ENCODE results near the gene C1orf105. TPM values are rescaled to one million over a fixed set of nuclear protein-coding genes. Genes with fewer than 3 reads are reported as not detected.
"Not testable (repeated sequence)": the region's sequence is repeated elsewhere in the genome, so short reads cannot be mapped to it uniquely, and the experiment has no call there.

Gene C1orf105
- total RNA-seq, 1 donor from 2014 or later: not detected

DNA sequence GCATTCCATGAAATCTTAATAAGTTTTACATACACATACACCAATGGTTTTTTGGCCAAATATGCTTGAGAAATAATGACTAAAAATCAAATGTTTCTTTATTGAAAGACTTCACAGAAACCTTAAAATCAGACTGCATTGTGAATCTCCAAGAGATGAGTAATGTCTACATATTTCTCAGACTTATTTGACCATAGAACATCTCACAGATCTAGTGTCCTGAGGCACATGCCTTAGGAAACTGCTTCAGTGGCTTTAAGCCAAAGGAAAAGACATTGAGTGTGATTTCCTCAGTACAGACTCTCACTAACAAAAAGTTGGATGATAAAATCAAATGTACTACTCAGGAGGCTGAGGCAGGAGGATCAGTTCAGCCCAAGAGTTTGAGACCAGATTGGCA, 6.2 kb upstream of the C1orf105 start:
- no peak for DNase-seq (ENCODE audit: low spot score)
- no peaks in the 10 kb centered on the region for H3K27me3 Mint-ChIP-seq (ENCODE audit: low read depth)
- H3K36me3 Mint-ChIP-seq (ENCODE audit: low read depth): no peaks in the 10 kb centered on the region
- H3K9me3 Mint-ChIP-seq: no peaks in the 10 kb centered on the region
- intact Hi-C loops (cut with micrococcal nuclease): no loop called here
- H3K27ac Mint-ChIP-seq: no peak overlapping the region
- H3K4me1 Mint-ChIP-seq (ENCODE audit: low read depth): no peaks in the 10 kb centered on the region
- H3K4me3 Mint-ChIP-seq (ENCODE audit: low read depth): no peak overlapping the region

DNA sequence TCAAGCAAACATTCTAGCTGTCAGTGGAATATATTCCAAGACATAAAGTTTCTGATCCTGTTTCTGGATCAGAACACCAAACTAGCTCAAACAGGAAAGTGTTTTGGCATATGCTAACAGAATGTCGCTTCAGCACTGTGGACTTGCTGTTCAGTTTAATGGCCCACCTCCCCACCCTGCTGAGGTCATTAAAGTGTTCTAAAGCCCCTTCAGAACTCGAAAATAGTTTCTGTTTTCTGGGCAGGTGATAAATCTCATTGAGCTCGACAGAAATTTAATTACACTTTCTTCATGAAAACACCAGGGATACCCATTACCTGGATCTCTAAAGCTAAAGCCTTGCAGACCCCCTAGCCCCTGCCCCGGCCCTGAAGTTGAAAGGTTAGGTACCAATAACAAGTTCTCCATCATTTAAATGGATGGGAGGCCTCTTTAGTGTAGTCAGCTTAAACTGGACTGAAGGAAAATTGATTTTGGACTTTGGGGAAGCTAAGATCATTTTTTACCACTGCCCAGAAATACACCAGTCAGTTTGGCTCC, 3.9 kb upstream of the C1orf105 start:
- Mint-ChIP-seq H3K9me3 (no peaks in the 10 kb centered on the region), H3K4me3 (ENCODE audit: low read depth) (no peak overlapping the region), H3K4me1 (ENCODE audit: low read depth) (no peaks in the 10 kb centered on the region), H3K27ac (no peak overlapping the region), H3K27me3 (ENCODE audit: low read depth) (no peaks in the 10 kb centered on the region), H3K36me3 (ENCODE audit: low read depth) (no peaks in the 10 kb centered on the region)
- intact Hi-C loops (cut with micrococcal nuclease): no loop called here
- DNase-seq (ENCODE audit: low spot score): no peak

DNA sequence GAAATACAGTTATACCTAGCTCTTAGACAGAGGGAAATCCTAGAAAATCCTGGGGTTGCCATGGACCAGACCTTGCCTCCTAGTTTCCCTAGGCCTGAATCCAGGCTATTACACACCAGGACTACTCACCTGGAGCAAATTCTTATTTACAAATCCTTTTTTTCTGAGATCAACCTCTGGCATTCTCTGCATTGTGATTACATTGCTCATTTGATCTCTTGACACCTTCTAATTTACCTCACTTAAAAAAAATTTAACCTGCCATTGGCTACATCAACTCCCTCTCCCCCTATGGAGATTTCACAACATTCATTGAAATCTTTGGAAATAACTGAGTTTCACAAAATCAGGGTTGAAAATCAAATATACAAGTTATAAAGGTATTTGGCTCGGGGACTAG, 2.9 kb upstream of the C1orf105 start:
- H3K4me3 Mint-ChIP-seq (ENCODE audit: low read depth): no peak overlapping the region
- H3K36me3 Mint-ChIP-seq (ENCODE audit: low read depth): no peaks in the 10 kb centered on the region
- H3K27me3 Mint-ChIP-seq (ENCODE audit: low read depth): no peaks in the 10 kb centered on the region
- no peak overlapping the region for H3K27ac Mint-ChIP-seq
- DNase-seq (ENCODE audit: low spot score): no peak
- intact Hi-C loops (cut with micrococcal nuclease): no loop called here
- no peaks in the 10 kb centered on the region for H3K4me1 Mint-ChIP-seq (ENCODE audit: low read depth)
- no peaks in the 10 kb centered on the region for H3K9me3 Mint-ChIP-seq

GRCh38 chr1:172421974-172422604, 1.6 kb downstream of the C1orf105 start:
- H3K27me3 Mint-ChIP-seq (ENCODE audit: low read depth): no peaks in the 10 kb centered on the region
- no peaks in the 10 kb centered on the region for H3K4me1 Mint-ChIP-seq (ENCODE audit: low read depth)
- intact Hi-C loops (cut with micrococcal nuclease): no loop called here
- no peaks in the 10 kb centered on the region for H3K9me3 Mint-ChIP-seq
- no peak overlapping the region for H3K4me3 Mint-ChIP-seq (ENCODE audit: low read depth)
- DNase-seq (ENCODE audit: low spot score): no peak
- H3K36me3 Mint-ChIP-seq (ENCODE audit: low read depth): no peaks in the 10 kb centered on the region
- no peak overlapping the region for H3K27ac Mint-ChIP-seq

GRCh38 chr1:172423336-172423735, 2.9 kb downstream of the C1orf105 start:
- Mint-ChIP-seq H3K4me1 (ENCODE audit: low read depth) (no peaks in the 10 kb centered on the region), H3K36me3 (ENCODE audit: low read depth) (no peaks in the 10 kb centered on the region), H3K4me3 (ENCODE audit: low read depth) (no peak overlapping the region), H3K27me3 (ENCODE audit: low read depth) (no peaks in the 10 kb centered on the region), H3K9me3 (no peaks in the 10 kb centered on the region), H3K27ac (no peak overlapping the region)
- intact Hi-C loops (cut with micrococcal nuclease): no loop called here
- DNase-seq (ENCODE audit: low spot score): no peak

GRCh38 chr1:172425339-172425738, 4.9 kb downstream of the C1orf105 start:
- H3K9me3 Mint-ChIP-seq: no peaks in the 10 kb centered on the region
- intact Hi-C loops (cut with micrococcal nuclease): loop anchor here (5.0 kb wide), 1 partner anchor 423 kb away; no protein-coding TSS in a partner anchor
- no peak overlapping the region for H3K27ac Mint-ChIP-seq
- peaks cover 7% of the 10 kb centered on the region for H3K4me1 Mint-ChIP-seq (ENCODE audit: low read depth)
- H3K4me3 Mint-ChIP-seq (ENCODE audit: low read depth): no peak overlapping the region
- H3K27me3 Mint-ChIP-seq (ENCODE audit: low read depth): no peaks in the 10 kb centered on the region
- no peak for DNase-seq (ENCODE audit: low spot score)
- H3K36me3 Mint-ChIP-seq (ENCODE audit: low read depth): no peaks in the 10 kb centered on the region

GRCh38 chr1:172427191-172427590, 6.7 kb downstream of the C1orf105 start:
- Mint-ChIP-seq H3K27me3 (ENCODE audit: low read depth) (no peaks in the 10 kb centered on the region), H3K27ac (no peak overlapping the region), H3K4me3 (ENCODE audit: low read depth) (no peak overlapping the region), H3K4me1 (ENCODE audit: low read depth) (peaks cover 17% of the 10 kb centered on the region), H3K9me3 (no peaks in the 10 kb centered on the region), H3K36me3 (ENCODE audit: low read depth) (no peaks in the 10 kb centered on the region)
- no peak for DNase-seq (ENCODE audit: low spot score)
- intact Hi-C loops (cut with micrococcal nuclease): loop anchor here (5.0 kb wide), 1 partner anchor 425 kb away; no protein-coding TSS in a partner anchor

GRCh38 chr1:172429331-172430127, 9.0 kb downstream of the C1orf105 start:
- Mint-ChIP-seq H3K27me3 (ENCODE audit: low read depth) (no peaks in the 10 kb centered on the region), H3K36me3 (ENCODE audit: low read depth) (no peaks in the 10 kb centered on the region), H3K9me3 (no peaks in the 10 kb centered on the region), H3K4me1 (ENCODE audit: low read depth) (peaks cover 23% of the 10 kb centered on the region), H3K4me3 (ENCODE audit: low read depth) (no peak overlapping the region), H3K27ac (no peak overlapping the region)
- no peak for DNase-seq (ENCODE audit: low spot score)
- intact Hi-C loops (cut with micrococcal nuclease): loop anchor here (1.0 to 5.0 kb wide), 3 partner anchors 15 to 427 kb away; partner anchors contain the start of gene PIGC

GRCh38 chr1:172430128-172430454, 9.6 kb downstream of the C1orf105 start:
- H3K27ac Mint-ChIP-seq: no peak overlapping the region
- H3K4me1 Mint-ChIP-seq (ENCODE audit: low read depth): peaks cover 23% of the 10 kb centered on the region
- H3K4me3 Mint-ChIP-seq (ENCODE audit: low read depth): no peak overlapping the region
- intact Hi-C loops (cut with micrococcal nuclease): no loop called here
- DNase-seq (ENCODE audit: low spot score): no peak
- H3K36me3 Mint-ChIP-seq (ENCODE audit: low read depth): no peaks in the 10 kb centered on the region
- no peaks in the 10 kb centered on the region for H3K9me3 Mint-ChIP-seq
- H3K27me3 Mint-ChIP-seq (ENCODE audit: low read depth): no peaks in the 10 kb centered on the region

GRCh38 chr1:172431204-172431603, 10.7 kb downstream of the C1orf105 start:
- no peak overlapping the region for H3K4me3 Mint-ChIP-seq (ENCODE audit: low read depth)
- H3K27ac Mint-ChIP-seq: no peak overlapping the region
- intact Hi-C loops (cut with micrococcal nuclease): no loop called here
- no peaks in the 10 kb centered on the region for H3K27me3 Mint-ChIP-seq (ENCODE audit: low read depth)
- H3K9me3 Mint-ChIP-seq: peaks cover 4% of the 10 kb centered on the region
- H3K4me1 Mint-ChIP-seq (ENCODE audit: low read depth): peaks cover 23% of the 10 kb centered on the region
- peaks cover 8% of the 10 kb centered on the region for H3K36me3 Mint-ChIP-seq (ENCODE audit: low read depth)
- DNase-seq (ENCODE audit: low spot score): no peak

GRCh38 chr1:172431721-172432192, 11.3 kb downstream of the C1orf105 start:
- no peak overlapping the region for H3K27ac Mint-ChIP-seq
- H3K36me3 Mint-ChIP-seq (ENCODE audit: low read depth): peaks cover 9% of the 10 kb centered on the region
- H3K4me3 Mint-ChIP-seq (ENCODE audit: low read depth): no peak overlapping the region
- no peak for DNase-seq (ENCODE audit: low spot score)
- H3K27me3 Mint-ChIP-seq (ENCODE audit: low read depth): no peaks in the 10 kb centered on the region
- peaks cover 4% of the 10 kb centered on the region for H3K9me3 Mint-ChIP-seq
- H3K4me1 Mint-ChIP-seq (ENCODE audit: low read depth): peaks cover 23% of the 10 kb centered on the region
- intact Hi-C loops (cut with micrococcal nuclease): no loop called here

- H3K27ac Mint-ChIP-seq; H3K4me3 Mint-ChIP-seq (ENCODE audit: low read depth); intact Hi-C loops (cut with micrococcal nuclease); H3K9me3 Mint-ChIP-seq; DNase-seq (ENCODE audit: low spot score); H3K27me3 Mint-ChIP-seq (ENCODE audit: low read depth): not testable (repeated sequence)
- Mint-ChIP-seq H3K36me3 (ENCODE audit: low read depth) (peaks cover 42% of the 10 kb centered on the region), H3K4me1 (ENCODE audit: low read depth) (peaks cover 20% of the 10 kb centered on the region)
Observed at GRCh38 chr1:172437183-172437582, 16.7 kb downstream of the C1orf105 start.

DNA sequence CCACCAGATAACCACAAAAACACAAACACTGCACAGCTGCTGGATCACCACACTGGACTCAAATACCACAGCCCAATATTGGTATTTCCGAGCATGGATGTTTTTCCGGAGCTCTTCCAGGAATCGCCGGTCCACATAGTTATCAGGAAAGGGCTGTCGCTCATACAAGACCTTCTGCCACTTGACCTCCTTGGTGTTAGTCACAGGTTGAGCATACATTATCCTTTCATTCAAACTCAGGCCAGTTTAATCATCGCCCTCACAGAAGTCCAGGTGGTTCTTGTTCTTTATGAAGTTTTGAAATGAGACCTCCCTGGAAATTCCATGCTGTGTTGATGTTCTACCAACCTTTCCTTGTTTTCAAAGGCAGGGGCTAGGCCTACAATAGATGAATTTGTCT, 21.9 kb downstream of the C1orf105 start:
- intact Hi-C loops (cut with micrococcal nuclease): loop anchor here (5.0 kb wide), 1 partner anchor 440 kb away; no protein-coding TSS in a partner anchor
- no peak for DNase-seq (ENCODE audit: low spot score)
- H3K27ac Mint-ChIP-seq: no peak overlapping the region
- no peaks in the 10 kb centered on the region for H3K27me3 Mint-ChIP-seq (ENCODE audit: low read depth)
- peaks cover 29% of the 10 kb centered on the region for H3K4me1 Mint-ChIP-seq (ENCODE audit: low read depth)
- peaks cover 37% of the 10 kb centered on the region for H3K36me3 Mint-ChIP-seq (ENCODE audit: low read depth)
- H3K9me3 Mint-ChIP-seq: no peaks in the 10 kb centered on the region
- H3K4me3 Mint-ChIP-seq (ENCODE audit: low read depth): peak overlapping the region; percentile 66
